ENCODE measurements around the gene ZFAND3.

Gene ZFAND3

GRCh38 chr6:37826188-37826587 lies 6.7 kb downstream of the ZFAND3 start:
- in situ Hi-C loops (cut with MboI; ENCODE audit: low sequenced_read_pairs, unreplicated experiment), result no loop called here

GRCh38 chr6:37826993-37827392 lies 7.5 kb downstream of the ZFAND3 start:
- no peak for DNase-seq (ENCODE audit: low spot score)
- in situ Hi-C loops (cut with MboI; ENCODE audit: low sequenced_read_pairs, unreplicated experiment), result no loop called here

More at GRCh38 chr6:37826188-37826587, 6.7 kb downstream of the ZFAND3 start:
- no peak for TF ChIP-seq CTCF (IDR thresholded peaks at IDR 0.05; ENCODE audit: borderline replicate concordance, control extremely low read depth, extremely low read depth, insufficient read depth, missing control alignments)
- no peak for DNase-seq (ENCODE audit: low spot score)

GRCh38 chr6:37827603-37828265 lies 8.2 kb downstream of the ZFAND3 start:
- in situ Hi-C loops (cut with MboI; ENCODE audit: low sequenced_read_pairs, unreplicated experiment), result no loop called here
- DNase-seq (ENCODE audit: low spot score), result no peak
- no peak for TF ChIP-seq CTCF (IDR thresholded peaks at IDR 0.05; ENCODE audit: borderline replicate concordance, control extremely low read depth, extremely low read depth, insufficient read depth, missing control alignments)

More at GRCh38 chr6:37826993-37827392, 7.5 kb downstream of the ZFAND3 start:
- no peak for TF ChIP-seq CTCF (IDR thresholded peaks at IDR 0.05; ENCODE audit: borderline replicate concordance, control extremely low read depth, extremely low read depth, insufficient read depth, missing control alignments)

- TF ChIP-seq CTCF (IDR thresholded peaks at IDR 0.05; ENCODE audit: borderline replicate concordance, control extremely low read depth, extremely low read depth, insufficient read depth, missing control alignments), result no peak
- DNase-seq (ENCODE audit: low spot score), result no peak
- in situ Hi-C loops (cut with MboI; ENCODE audit: low sequenced_read_pairs, unreplicated experiment), result no loop called here
Observed at GRCh38 chr6:37830225-37830624, 10.7 kb downstream of the ZFAND3 start.

- DNase-seq (ENCODE audit: low spot score), result no peak
- in situ Hi-C loops (cut with MboI; ENCODE audit: low sequenced_read_pairs, unreplicated experiment), result no loop called here
- no peak for TF ChIP-seq CTCF (IDR thresholded peaks at IDR 0.05; ENCODE audit: borderline replicate concordance, control extremely low read depth, extremely low read depth, insufficient read depth, missing control alignments)
Observed at GRCh38 chr6:37831457-37831856, 11.9 kb downstream of the ZFAND3 start.

- TF ChIP-seq CTCF (IDR thresholded peaks at IDR 0.05; ENCODE audit: borderline replicate concordance, control extremely low read depth, extremely low read depth, insufficient read depth, missing control alignments), result no peak
- in situ Hi-C loops (cut with MboI; ENCODE audit: low sequenced_read_pairs, unreplicated experiment), result no loop called here
- DNase-seq (ENCODE audit: low spot score), result no peak
Observed at GRCh38 chr6:37835923-37836322, 16.4 kb downstream of the ZFAND3 start.

All from GM13976 (cell line).